ENCODE data around the gene SPART.

DNA sequence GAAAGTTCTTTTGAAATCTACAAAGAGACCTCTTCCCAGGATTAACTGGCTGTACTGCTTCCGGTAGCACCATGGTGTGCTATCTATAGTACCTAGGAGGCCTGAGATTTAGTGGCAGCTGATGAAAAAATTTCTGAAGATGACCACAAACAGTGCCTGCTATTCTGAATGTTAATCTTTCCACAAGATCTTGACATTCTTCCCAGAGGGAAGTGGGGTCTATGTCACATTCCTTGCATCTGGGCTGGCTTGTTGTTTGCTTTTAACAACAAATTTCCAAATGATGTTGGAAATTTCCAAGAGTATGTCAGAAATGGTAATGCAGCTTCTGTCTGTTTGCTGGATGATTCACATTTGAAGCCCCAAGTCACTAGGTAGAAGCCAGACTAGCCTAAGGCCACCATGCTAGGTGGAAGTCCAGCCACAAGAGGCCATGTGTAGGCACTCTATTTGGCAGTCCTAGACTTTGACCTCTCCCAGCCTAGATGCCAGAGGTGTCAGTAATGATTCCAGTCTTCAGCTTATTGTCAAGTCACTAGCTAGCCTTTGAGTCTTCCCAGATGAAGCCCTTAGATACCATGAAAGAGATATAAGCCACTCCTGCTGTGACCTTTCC is 22.1 kb downstream of the SPART start:
- TF ChIP-seq BHLHE40 (IDR thresholded peaks at IDR 0.05; ENCODE audit: borderline replicate concordance) (no peak), TARDBP (IDR thresholded peaks at IDR 0.05) (no peak), FOXM1 (IDR thresholded peaks at IDR 0.05; ENCODE audit: borderline replicate concordance) (no peak), SP1 (IDR thresholded peaks at IDR 0.05) (no peak)
